NCI-H524 treated with DMSO at 0.1 percent for 48 hours (cell line): Measurements from ENCODE around the gene PWWP2B.

Experiments
- DNase-seq: peaks from one replicate; lab custom pipeline; 2025; lab: John Stamatoyannopoulos, UW

PWWP2B gene

DNA sequence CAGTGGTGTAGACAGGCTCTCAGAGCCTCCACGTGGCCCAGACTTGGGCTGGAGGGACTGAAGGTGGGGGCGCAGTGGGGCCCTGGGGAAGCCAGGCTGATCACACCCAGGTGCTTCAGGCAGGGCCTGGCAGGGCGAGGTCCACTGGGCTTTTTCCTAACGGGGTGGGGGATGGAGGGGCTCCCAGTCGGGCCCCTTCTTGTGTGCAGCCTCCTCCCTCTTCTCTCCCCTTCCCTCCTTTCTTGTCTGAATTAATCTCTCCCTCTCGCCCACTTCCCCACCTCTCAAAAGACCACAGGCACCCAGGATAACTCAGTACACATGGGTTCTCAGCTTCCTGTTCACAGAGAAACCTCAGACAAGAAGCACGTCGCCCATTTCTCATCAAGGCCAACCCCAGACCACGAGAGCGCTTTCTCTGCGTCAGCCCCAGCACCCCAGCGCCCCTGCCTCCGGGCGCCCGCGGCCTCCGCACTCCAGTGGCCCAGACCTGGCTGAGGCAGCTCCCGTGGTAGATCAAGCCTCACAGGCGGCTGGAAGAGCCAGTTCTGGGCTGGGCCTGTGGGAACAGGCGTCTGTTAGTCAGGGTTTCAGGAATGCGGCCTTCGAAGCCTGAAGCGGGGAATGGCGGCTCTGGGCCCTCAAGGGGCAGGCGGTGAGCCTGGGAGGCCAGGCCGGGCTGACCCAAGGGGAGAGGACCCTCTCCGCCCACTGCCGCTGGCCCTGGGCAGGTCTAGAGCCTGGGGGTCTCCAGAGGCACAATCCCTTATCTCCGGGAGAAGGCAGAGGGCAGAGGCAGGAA, 50.6 kb downstream of the PWWP2B start:
- no peak for DNase-seq

DNA sequence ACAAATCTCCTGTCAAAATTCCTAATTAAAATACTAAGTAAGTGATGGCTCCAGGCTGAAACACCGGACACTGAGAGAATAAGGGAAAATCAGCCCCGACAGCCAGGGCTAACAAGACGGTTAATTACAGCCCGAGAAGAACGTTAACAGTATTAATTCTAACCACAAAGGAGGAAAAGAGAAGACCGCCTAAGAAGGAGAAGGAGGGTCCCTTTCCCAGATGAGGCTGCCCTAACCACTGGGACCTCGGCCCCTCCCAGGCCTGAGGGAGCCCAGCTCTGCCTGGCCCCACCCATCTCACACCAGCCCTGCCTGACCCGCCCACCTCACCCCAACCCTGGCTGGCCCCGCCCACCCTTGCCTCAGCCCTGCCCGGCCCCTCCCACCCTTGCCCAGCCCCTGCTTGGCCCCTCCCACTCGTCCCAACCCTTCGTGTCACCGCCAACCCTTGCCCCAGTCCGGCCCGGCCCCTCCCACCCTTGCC, 51.3 kb downstream of the PWWP2B start:
- no peak for DNase-seq

DNA sequence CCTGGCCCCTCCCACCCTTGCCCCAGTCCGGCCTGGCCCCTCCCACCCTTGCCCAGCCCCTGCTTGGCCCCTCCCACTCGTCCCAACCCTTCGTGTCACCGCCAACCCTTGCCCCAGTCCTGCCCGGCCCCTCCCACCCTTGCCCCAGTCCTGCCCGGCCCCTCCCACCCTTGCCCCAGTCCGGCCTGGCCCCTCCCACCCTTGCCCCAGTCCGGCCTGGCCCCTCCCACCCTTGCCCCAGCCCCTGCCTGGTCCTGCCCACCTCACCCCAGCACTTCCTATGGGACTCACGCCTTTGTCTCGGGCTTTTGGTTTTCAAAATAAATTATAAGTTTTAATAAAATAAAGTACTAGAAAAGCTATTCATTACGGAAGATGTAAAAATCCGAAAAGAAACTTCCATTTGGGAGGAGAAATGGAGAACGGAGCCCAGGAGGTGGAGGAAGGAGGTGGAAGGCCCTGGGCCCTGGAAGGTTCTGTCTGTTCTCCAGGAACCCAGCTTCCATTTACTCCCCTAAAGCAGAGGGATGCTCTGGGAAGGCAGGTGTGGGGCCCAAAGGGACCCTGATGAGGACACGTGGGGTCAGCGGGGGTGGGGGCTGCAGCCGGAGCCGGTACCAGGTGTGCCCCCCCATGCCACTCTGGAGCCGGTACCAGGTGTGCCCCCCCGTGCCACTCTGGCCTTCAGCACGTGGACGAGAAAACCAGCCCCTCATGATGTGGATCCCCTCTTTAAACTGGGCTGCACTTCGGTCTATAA, 52.2 kb downstream of the PWWP2B start:
- DNase-seq = no peak

DNA sequence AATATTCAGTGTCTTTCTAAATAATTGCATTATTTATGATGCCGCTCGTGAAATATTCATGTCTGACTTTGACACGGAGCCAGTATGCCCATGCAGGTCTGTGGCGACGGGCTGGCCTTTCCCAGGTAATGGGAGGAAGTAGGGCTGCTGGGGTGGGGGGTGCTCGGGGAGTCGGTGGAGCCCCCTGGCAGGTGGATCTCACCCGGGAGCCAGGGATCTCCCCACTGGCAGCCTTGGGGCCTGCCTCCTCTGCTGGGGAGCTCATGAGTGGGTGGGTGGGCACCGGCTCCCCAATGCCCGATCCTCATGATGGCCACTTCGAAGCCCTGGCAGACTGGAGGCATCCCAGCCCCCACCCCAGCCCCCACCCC, 52.8 kb downstream of the PWWP2B start:
- DNase-seq = no peak

DNA sequence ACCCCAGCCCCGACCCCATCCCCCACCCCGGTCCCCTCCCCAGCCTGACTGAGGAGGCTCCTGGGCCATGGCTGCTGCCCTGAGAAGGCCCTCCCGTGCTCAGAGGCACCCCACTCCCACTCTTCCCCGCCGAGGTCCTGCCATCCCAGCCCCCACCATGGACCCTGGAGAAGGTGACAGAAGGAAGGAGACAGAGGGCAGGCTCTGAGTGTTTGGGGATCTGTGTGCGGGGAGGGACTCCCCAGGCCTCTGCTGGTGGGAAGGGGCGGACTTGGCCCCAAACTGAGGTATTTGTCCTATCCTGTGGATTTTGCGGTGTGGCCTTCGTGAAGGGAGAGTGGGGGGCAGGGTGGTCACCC, 53.4 kb downstream of the PWWP2B start:
- no peak for DNase-seq

DNA sequence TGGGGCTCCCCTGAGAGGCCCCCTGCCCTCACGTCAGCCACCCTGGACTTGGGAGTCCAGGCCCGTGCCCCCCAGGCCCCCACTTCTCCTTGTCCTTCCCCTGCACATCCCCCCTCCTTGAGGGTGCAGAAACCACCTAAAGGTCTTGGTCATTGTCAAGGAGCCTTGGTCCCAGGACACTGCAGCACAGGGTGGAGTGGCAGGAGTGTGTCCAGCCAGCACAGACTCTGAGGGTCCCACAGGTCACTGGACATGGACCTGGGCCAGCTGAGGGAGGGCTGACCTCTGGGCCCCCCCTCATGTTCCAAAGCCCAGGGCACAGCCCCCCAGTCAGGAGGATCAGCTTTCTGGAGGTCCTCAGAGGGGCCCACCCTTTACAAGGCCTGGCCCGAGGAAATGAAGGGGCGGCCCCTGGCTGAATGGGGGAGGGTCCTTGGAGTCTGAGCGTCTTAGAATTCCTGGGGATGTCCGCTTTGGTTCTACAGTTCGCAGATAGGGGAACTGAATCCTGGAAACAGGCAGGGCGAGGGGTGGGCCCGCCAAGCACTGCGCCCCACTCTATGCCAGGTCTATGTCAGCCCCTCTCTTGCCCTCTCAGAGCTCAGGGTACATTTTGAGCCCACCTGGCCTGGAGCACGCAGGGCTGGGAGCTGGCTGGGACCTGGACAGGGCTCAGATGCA, 54.0 kb downstream of the PWWP2B start:
- no peak for DNase-seq

DNA sequence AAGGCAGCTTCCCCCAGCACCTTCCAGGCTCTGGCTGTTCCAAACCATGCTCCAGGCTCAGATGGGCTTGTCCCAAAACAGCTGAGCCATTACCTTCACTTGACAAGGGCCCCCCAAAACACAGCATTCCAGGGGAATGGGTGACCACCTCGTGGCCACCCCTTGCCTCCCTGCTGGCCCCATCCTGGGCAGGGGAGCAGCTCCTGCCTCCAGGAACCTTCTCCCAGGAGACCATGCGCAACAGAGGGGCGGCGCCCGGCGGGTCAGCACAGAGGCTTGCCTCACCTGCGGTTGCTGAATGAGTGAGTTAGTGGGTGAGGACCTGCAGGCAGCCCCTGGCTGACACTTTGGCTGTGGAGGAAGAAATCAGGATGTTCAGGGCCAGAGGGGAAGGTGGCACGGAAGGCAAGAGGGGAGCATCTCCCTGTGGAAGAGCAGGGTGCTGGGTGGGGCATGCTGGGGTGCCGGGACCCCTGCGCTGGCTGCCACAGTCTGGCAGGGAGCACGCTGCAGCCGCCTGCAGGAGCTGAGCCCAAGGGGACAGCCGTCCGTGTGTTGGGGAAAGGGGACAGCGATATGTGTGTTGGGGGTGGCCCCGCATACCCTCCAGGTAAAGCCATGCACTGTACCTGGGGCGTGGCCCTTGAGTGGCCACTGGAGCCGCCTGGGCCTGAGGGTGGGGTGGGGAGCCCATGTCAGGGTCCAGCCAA, 54.7 kb downstream of the PWWP2B start:
- DNase-seq = no peak

DNA sequence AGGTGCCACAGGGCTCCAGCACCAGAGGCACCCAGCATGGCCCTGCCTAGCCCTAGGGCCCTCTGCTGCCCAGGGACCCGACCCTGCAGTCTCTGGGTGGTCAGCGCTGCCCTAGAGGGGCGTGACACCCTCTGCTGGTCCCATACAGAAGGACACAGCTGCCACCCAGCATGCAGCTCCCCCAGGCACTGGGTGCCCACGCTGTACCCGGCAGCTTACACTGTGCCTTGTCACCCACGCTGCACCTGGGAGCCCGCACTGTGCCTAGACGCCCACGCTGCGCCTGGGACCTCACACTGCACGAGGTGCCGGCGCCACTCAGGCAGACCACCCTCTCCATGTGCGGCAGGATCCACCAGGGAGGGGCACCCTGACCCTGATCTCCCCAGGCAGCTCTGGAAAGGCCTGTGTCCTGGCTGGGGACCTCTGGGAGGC, 55.2 kb downstream of the PWWP2B start:
- no peak for DNase-seq

DNA sequence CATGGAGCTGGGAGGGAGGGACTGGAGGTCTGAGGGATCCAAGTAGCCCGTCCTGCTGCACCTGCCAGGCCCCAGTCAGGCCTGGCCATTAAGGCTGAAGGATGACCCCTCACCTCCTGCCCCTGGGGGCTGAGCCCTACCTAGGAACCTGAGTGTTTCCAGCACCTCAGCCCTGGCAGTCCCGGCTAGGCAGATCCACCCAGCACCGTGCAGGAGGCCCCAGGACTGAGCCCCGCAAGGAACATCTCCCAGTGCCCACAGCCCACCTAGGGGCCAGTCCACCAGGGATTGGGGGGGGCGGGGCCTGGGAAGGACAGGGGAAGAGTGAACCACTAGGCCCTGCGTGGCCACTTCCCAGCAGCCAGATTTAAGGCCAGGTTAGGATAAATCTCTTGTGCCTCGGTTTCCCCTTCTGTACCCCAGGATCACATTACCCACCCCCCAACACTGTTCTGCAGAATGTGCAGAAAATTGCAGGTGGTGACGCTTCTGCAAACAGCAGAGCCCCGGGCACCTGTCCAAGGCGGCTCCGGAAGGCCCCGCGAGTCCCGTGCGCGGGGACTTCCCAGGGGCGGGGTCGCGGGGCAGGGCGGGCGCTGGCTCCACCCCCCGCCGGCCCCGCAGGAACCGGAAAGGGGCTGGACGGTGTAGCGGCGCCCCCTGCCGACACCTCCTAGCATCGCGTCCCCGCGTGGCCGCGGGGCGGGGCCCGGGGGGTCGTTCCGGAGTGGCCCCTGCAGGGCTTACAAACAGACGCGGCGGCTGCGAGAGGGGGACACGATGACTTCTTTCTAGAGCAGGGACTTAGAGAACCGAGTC, 55.9 kb downstream of the PWWP2B start:
- no peak for DNase-seq

DNA sequence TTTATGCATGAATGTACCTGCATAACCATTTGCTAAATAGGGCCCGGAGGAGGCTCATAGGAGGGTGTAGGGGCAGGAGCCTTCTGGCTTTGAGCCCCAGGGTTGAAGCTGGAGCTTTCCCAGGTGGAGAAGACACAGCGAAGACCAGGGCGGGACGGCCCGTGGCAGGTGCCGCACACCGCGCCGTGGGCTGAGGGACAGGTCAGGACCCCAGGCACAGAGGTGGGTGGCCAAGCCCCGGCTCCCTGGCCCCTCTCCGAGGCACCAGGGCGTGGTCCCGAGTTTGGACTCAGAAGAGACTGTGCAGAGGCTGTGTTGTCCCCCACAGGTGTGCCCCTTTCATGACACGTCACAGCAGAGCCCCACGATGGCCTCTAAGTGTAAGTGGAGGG, 56.5 kb downstream of the PWWP2B start:
- no peak for DNase-seq

DNA sequence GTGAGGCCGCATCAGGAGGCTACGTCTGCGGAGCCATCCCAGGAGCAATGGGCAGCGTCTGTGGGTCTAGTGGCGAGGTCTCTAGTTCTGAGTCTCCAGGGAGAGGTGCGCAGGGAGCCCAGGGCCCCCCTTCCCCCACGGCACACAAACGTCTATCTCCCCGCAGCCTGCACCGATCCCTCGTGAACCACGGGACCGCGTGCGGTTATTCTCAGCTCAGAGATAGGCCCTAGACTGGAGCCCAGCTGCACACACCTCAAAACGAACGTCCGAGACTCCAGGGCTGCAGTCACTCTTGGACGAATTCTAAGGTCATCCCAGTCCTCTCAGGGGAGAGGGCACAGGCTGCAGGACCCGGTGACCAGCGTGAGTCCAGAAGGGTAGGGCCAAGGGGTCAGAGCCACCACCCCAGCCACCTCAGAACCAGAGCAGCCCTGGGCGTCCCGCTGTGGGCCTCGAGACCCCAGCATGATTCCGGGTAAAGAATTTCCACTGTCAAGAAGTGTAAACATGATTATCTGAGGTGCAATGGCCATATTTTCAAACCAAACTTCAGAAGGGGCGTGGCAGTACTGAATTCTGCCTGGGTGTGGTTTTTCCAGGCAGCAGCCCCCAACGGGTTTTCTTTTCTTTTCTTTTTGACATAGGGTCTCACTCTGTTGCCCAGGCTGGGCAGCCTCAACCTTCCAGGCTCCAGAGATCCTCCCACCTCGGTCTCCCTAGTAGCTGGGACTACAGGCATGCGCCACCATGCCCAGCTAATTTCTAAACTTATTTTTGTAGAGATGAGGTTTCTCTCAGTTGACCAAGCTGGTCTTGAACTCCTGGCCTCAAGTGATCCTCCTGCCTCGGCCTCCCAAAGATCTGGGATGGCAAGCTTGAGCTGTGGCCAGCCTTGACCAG, 57.5 kb downstream of the PWWP2B start:
- DNase-seq = no peak

DNA sequence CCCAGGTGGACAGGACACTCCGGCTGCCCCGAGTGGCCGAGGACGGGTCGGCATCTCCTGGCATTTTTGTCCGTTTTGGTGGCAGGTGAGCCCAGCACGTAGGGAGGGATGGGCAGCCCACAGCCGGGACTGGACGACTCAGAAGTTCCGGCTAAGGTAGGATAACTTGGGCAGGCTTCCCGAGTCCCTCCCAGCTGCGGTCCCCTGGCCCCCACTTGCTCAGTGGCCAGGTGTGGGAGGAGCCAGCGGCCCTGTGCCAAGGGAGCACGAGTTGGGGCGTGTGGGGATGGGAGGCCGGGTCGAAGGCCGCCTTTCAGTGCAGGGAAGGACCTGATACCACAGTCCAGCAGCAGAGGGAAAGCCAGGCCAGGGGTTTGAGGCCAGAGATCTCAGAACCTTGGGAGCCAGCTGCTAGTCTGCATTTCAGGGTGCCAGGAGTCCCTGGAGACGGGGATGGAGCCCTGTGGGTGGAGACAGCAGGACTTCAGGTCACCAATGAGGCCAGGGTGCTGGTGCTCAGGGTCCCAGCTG, 58.5 kb downstream of the PWWP2B start:
- no peak for DNase-seq

DNA sequence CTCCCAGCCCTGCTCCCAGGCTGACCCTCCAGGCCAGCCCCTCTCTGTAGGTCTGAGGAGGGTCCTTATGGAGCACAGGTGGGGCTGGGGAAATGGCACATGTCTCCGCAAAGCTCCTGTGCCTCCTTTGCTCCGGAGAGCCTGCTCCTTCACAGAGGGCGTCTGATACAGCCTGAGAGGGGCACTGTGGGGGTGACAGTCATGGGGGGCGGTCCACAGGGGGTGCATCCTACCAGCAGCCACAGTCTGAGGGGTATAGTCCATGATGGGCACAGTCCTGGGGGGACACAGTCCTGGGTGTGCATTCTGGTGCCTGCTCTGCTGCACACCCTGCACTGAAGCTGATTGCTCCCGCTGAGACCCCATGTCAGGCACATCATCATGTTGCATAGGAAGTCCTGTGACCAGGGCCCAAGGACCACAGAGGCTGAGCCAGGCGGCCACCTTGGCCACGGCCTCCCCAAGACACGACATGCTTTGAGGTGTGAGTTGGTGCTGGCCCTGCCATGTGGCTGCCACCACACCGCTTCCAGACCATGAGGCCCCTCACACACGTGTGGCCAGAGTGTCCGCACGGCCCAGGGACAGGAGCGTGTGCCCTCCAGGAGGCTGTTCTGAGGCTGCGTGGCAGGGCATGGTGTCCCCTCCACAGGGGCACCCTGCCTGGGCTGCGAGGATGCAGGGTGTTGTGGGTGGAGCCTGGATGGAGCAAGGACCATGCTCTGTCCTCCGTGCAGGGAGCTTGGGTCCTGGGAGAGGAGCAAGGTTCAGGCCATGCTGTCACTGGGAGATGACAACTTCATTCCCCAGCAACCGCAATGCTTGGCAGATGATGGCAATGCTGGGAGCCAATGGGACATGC, 59.2 kb downstream of the PWWP2B start:
- DNase-seq = no peak

DNA sequence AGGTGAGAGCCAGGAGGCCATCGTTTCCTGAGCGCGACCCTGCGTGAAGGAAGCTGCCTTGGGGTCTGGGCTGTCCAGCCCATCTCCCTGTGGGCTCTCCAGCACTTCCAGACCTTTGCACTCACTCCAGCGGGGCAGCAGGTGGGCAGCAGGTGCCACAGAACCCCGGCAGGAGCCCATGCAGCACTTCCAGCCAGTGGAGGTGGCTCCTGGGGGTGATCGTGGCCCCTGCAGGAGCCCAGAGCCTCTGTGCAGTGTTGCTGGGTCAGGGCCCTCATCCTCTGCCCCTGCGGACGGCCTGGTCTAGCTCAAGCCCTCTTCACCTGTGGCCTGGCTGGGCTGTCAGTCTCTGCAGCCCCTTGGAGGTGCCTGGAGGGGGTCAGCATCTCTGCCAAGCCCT, 59.9 kb downstream of the PWWP2B start:
- DNase-seq = no peak

DNA sequence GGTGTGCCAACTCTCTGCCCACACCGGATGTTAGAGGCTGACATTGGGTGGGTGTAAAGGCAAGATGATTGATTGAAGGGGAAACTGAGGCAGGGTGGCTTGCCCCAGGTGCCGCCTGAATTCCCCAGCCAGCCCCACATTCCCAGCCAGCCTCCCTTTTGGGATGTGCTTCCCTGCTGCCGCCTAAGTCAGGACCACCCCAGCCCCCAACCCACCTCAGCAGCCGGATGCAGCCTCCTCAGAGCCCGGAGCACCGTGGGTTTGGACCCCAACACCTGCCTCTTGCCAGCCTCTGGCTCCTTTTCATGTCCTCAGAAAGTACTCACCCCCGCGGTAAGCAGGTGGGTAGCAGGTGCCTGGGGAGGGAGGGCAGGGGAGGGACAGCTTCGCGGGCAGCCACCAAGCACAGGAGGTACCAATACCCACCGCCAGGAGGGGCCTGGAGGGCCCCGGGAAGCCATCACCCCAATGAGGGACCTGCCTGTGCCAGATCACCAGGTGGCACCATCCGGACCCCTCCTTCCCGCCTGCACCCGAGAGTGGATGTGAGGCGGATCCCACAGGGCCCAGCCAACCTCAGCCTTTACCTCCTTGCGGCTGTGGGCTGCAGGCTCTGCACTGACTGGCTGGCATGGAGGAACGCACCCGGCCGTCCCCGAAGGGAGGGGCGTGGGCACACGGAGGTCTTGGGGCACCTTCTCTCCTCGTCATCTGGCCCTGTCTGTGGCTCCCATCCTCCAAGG, 60.5 kb downstream of the PWWP2B start:
- DNase-seq = no peak

DNA sequence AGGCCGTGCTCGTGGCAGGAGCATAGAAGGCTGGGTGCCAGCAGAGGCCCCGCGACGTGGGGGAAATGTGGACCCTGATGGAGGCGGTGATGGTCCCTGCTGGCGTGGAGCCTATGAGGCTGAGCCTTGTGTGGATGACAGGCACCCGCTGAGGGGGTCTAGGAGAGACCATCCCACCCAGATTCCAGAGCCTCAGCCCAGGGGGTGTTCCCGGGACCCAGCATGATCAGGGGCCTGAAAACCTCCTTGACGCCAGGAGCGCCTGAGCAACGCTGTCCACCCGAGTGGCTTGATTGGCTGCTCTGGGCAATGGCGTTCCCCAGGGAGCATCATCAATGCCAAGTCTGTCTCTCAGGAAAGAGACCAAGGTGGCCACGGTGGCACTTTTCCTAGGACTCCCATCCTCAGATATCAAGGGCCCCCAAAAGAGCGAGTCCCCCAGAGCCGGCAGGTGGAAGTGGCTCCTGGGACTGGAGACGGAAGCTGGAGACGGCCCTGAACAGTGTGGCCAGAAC, 61.1 kb downstream of the PWWP2B start:
- DNase-seq = no peak

DNA sequence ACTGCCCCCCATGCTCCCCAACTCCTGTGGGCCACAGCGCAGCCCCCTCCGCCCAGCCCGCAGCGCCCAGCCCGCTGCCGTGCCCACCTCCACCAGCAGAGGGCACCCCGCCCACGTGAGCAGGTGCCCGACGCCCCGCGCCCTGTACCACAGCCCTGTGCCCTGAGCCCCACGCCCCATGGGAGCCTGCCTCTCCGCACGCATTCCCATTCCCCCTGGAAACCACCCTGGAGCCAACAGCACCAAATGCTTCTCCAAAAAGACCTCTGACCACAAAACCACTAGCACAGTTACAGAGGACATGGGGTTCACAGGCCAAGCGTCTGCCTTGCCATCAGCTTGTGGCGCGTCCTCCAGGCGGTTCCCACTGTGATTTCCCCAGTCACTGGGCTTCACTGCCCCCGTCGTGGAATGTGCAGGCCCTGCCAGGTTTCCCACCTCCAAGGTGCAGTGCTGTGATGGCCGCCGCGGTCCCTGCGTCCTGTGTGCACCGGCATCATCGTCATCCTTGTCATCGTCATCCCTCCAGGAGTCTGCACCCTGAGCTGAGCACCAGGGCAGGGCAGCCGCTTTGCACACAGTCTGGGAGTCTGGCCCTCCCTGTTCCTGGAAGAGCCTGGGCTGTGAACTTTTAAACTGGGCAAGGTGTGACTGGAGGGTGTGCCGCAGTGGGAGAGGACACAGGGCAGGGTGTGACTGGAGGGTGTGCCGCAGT, 61.7 kb downstream of the PWWP2B start:
- no peak for DNase-seq
